ENCODE results near the gene RAE1.
"Not testable (repeated sequence)": the region's sequence is repeated elsewhere in the genome, so short reads cannot be mapped to it uniquely, and the experiment has no call there.

Gene RAE1

GRCh38 chr20:57407541-57407956 lies 56.5 kb downstream of the RAE1 start:
- in situ Hi-C loops (cut with HindIII; ENCODE audit: low pct_ligation_motif_present, low pct_unique_long_range_greater_than_20kb, low sequenced_read_pairs): no loop called here
- DNase-seq: no peak

DNA sequence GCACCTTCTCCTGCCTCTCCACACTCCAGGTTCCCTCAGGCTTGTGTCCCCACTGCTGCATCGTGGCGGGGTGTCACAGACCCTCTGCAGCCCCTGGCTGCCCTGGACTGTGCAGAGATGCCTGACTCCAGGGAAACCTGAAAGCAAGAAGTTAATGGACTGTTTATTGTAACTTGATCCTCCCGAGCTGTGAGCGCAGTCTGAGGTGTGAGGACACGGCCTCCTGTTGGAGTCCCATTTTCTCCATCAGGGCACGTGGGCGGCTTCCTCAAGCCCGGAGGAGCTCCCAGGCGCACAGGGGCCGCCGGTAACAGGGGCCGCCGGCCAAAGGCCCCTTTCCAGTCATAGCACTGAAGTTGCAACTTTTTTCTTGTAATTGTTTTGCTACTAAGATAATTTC lies 57.1 kb downstream of the RAE1 start:
- in situ Hi-C loops (cut with HindIII; ENCODE audit: low pct_ligation_motif_present, low pct_unique_long_range_greater_than_20kb, low sequenced_read_pairs): no loop called here
- no peak for DNase-seq

DNA sequence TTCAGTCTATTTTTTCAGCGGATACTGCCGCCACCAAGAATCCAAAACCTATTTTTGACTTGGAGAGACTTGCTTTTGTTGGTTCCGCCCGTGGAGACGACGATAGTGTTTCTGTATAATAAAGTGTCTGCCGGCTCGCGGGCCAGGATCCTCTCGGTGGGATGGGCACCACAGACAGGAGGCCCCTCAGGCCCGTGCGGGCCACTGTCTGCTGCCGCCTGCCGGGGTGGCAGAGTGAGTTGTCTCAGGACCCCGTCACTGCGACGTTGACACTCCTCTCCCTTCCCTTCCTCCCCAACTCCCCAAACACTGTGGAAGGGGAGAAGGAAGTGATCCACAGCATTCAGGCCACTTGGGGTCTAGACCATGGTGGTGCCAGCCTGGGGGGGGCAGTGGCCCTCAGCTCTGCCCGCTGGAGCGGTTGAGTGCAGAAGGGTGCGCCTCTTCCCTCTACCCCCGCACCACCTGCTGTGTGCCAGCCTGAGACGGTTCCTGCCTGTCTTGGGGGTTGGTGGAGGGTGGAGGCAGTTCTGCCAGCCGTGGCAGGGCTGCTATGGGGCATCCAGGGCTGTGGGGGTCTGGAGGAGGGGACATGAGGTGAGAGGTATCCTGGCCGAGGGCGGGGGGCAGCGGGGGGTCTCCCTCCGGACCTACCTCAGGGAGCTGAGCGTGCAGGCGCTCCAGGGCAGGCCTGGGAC lies 57.6 kb downstream of the RAE1 start:
- in situ Hi-C loops (cut with HindIII; ENCODE audit: low pct_ligation_motif_present, low pct_unique_long_range_greater_than_20kb, low sequenced_read_pairs): no loop called here

GRCh38 chr20:57409316-57409671 lies 58.2 kb downstream of the RAE1 start:
- in situ Hi-C loops (cut with HindIII; ENCODE audit: low pct_ligation_motif_present, low pct_unique_long_range_greater_than_20kb, low sequenced_read_pairs): no loop called here

More for the DNA sequence above, 57.6 kb downstream of the RAE1 start:
- DNase-seq: no peak

DNA sequence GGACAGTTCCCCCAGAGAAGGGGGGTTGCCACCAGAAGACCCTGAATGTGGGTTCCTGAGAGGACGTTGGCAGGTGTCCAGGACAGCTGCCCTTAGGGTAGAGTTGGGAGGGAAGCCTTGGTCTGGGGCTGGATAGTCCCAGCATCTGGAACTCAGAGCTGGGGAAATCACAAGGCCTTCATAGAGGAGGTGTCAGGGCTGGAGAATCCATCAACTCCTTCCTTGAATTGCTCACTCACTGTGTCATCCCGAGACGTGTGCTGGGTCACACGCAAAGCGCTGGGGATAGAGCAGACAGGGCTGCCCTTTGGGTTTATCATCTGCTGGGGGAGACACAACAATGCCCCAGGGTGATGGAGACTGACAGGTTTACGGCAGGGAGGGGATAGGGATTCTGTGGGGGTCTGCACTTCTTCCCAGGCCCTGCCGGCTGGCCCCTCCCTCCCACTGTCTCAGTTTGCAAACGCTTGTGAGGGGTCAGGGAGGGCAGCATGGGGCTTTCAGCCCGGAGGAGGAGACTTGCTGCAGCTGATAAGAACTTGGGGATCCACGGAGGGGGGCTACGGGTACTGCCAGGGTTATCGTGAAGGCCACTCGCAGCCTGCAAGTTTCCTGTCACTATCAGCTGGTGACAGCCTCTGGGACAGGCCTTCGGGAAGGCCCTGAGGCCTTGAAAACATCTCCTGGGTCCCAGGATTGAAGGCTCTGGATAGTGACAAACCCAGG lies 58.8 kb downstream of the RAE1 start:
- no peak for DNase-seq
- in situ Hi-C loops (cut with HindIII; ENCODE audit: low pct_ligation_motif_present, low pct_unique_long_range_greater_than_20kb, low sequenced_read_pairs): no loop called here

More at GRCh38 chr20:57409316-57409671, 58.2 kb downstream of the RAE1 start:
- DNase-seq: no peak

GRCh38 chr20:57410398-57410920 lies 59.4 kb downstream of the RAE1 start:
- no peak for DNase-seq
- in situ Hi-C loops (cut with HindIII; ENCODE audit: low pct_ligation_motif_present, low pct_unique_long_range_greater_than_20kb, low sequenced_read_pairs): no loop called here

GRCh38 chr20:57410924-57411323 lies 59.9 kb downstream of the RAE1 start:
- in situ Hi-C loops (cut with HindIII; ENCODE audit: low pct_ligation_motif_present, low pct_unique_long_range_greater_than_20kb, low sequenced_read_pairs): no loop called here
- no peak for DNase-seq

DNA sequence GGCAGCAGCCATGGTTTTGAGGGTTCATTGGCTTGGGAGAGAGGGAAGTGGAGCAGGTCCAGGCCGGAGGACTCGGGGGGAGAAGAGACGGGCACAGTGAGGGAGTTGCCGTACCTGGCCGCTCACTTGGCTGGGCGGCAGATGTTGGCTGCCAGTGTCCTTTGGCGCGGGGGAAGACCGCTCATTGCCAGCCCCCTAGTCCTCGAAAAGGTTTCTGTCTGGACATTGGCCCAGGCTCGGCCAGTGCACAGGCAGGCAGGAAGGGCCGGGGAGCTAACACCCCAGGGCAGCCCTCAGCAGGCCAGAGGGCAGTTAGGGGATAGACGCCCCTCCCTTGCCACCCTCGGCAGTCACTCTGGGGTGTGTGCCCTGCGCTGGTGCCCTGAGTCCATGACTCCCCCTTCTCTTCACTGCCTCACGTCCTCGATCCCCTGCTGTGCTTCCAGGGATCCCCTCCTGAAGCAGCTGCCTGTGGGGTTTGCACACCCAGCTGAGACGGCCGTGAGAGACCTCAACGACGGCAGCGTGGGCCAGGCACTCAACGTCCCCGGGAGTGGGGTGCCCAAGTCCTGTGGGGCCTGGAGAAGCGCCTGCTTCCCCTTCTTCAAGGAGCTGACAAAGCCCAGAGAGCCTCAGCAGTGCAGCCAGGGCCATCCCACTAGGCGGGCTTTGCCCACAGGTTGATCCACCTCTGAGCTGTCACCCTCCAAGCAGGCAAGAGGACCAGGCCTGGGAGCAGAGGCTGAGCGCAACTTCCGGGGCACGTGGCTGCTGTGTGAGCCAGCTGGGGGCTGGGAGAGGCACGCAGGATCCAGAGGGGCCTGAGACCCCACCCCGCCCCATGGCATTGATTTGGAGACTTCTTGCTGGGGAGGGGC lies 60.6 kb downstream of the RAE1 start:
- in situ Hi-C loops (cut with HindIII; ENCODE audit: low pct_ligation_motif_present, low pct_unique_long_range_greater_than_20kb, low sequenced_read_pairs): no loop called here
- no peak for DNase-seq

DNA sequence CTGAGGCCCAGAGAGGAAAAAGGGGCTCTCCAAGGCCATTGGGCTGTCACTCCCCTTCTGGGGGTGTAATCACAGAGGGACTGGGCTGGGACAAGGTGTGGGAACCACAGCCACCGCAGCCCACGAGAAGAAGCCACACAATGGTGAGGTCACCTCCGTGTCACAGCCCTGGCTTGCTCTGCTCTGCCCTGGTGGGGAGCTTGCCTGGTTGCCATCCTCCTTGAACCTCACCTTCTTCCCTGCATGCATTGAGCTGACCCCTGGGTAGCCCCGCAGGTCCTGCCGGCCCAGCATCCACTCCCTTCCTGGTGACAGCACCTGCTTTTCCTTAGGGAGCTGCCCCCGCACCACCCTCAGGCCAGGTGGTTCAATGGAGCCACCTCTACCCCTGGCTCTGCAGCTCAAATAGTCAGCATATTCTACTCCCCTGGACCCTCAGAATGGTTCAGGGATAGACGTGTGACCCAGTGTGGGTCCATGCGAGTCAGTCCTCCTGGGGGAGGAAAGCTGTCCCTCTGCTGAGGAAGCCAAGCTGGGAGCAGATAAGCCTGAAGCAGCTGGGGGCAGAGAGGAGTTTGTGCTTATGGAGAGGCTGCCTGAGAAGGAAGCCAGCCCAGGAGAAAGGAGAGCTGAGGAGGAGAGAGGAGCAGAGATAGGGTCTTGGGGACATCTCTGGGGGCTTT lies 61.4 kb downstream of the RAE1 start:
- DNase-seq: no peak
- in situ Hi-C loops (cut with HindIII; ENCODE audit: low pct_ligation_motif_present, low pct_unique_long_range_greater_than_20kb, low sequenced_read_pairs): no loop called here

- in situ Hi-C loops (cut with HindIII; ENCODE audit: low pct_ligation_motif_present, low pct_unique_long_range_greater_than_20kb, low sequenced_read_pairs): no loop called here
- no peak for DNase-seq
Measured at GRCh38 chr20:57413986-57414385, 62.9 kb downstream of the RAE1 start.

DNA sequence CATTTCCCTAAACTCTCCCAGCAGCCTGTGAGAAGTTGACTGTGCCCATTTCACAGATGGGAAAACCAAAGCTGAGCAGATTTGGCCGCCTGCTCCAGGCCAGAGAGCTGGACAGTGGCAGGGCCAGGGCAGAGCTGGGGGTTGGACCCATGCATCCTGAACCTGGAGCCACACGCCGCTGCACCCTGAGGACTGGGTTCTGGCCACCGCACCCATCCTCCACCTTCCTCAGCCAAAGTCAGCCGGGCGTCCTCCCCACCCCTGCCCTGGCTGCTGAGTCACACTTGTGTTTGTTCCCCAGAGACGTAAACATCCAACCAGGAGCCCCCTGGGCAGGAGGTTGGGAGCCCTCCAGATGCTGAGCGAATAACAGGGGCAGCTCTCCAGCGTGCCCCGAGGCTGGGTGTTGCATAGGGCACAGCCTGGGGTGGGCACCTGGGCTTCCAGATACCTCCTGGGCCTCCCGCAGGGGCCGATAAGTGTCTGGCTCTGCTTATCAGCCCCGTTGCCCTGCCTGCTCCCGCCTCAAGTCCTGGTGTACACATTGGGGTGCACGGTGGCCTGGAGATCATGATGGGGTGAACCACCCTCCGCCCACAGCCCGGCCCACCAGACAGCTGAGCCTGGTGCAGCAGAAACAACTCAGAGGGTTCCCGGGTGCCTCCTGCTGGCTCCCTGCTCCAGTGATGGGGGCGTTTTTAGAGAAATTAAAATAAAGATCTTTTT lies 64.0 kb downstream of the RAE1 start:
- no peak for DNase-seq
- in situ Hi-C loops (cut with HindIII; ENCODE audit: low pct_ligation_motif_present, low pct_unique_long_range_greater_than_20kb, low sequenced_read_pairs): no loop called here

DNA sequence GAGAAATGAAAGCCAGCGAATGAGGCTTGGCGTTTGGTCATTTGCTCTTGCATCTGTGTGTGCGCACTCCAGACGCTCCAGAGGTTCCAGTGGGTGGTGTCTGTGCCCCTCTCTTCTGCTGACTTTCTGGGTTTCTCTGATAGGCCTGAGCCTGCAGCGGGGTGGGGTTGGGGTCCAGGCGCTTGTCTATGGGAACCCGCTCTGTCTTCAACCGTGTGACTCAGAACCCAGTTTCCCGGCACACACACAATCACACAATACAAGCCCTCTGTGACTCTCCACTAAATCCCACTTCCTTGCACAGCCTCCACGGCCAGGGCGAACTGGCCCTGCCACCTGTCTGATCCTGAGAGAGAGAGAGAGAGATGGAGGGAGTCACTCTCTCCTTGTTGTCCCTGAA lies 64.7 kb downstream of the RAE1 start:
- no peak for DNase-seq
- in situ Hi-C loops (cut with HindIII; ENCODE audit: low pct_ligation_motif_present, low pct_unique_long_range_greater_than_20kb, low sequenced_read_pairs): no loop called here

DNA sequence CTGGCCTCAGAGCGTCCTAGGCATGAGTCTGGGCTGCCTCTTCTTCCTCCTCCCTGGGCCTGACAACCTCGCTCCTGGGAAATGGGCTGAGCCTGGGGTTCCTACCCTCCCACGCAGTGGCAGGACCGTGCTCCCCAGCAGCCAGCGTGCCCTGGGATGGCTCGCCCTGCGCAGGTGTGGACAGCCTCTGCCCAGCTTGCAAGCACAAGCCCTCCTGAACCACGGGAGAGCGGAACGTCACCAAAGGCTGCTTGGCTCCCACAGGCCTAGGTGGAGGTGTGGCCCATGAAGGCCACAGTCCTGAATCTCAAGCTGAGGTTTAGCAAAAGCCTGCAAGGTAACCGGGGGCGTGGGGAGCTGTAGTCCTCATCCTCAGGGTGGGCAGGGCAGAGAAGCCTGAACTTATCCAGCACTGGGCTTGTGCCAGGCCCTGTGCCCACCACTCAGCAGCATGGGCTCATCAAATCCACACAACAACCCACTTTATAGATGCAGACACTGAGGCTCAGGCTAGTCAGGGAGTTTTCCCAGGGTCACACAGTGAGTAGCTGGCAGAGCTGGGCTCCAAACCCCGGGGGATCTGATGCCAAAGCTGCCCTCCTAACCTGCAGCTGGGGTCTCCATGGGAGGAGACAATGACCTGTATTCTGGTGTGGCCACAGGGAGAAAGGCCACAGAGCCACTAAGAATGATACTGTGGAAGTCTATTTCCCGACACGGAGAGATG lies 65.4 kb downstream of the RAE1 start:
- in situ Hi-C loops (cut with HindIII; ENCODE audit: low pct_ligation_motif_present, low pct_unique_long_range_greater_than_20kb, low sequenced_read_pairs): no loop called here
- no peak for DNase-seq

DNA sequence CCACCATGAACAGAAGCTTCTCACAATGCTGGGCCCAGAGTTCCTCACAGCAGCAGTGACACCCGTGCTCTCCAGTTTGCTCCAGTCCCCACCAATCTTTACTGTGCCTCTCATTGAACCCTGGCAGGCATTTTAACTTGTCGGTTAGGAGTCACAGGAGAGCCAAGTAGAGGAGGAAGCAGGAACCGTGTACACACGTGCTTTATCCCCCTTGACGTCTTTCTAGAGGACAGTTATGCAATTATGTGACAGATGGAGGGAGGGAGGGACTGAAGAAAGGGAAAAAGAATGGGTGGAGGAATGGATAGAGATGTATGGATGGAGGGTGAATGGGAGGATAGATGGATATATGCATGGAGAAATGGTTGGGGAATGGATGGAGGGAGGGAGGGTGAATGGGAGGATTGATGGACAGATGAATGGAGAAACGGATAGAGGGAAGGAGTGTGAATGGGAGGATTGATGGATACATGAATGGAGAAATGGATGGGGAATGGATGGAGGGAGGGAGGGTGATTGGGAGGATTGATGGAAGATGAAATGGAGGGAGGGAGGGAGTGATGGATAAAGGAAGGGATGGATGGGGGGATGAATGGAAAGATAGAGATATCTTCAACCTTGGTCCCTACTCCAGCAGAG lies 66.1 kb downstream of the RAE1 start:
- in situ Hi-C loops (cut with HindIII; ENCODE audit: low pct_ligation_motif_present, low pct_unique_long_range_greater_than_20kb, low sequenced_read_pairs): no loop called here
- DNase-seq: no peak

GRCh38 chr20:57417830-57418780 lies 67.0 kb downstream of the RAE1 start:
- in situ Hi-C loops (cut with HindIII; ENCODE audit: low pct_ligation_motif_present, low pct_unique_long_range_greater_than_20kb, low sequenced_read_pairs): no loop called here
- no peak for DNase-seq

GRCh38 chr20:57419479-57419878 lies 68.4 kb downstream of the RAE1 start:
- DNase-seq; in situ Hi-C loops (cut with HindIII; ENCODE audit: low pct_ligation_motif_present, low pct_unique_long_range_greater_than_20kb, low sequenced_read_pairs): not testable (repeated sequence)
